Activated naive CD8-positive, alpha-beta T cell (primary cell): ENCODE results near the gene ACBD6.

Experiments
- H3K27ac Mint-ChIP-seq: one replicate; pipeline ENCODE4 v1.8.0; 2021; ENCODE audit warnings: mixed read lengths
- H3K27me3 Mint-ChIP-seq: one replicate; pipeline ENCODE4 v1.8.0; 2021; ENCODE audit warnings: mixed read lengths
- H3K36me3 Mint-ChIP-seq: one replicate; pipeline ENCODE4 v1.8.0; 2021; ENCODE audit warnings: mixed read lengths
- H3K4me1 Mint-ChIP-seq: one replicate; pipeline ENCODE4 v1.8.0; 2021; ENCODE audit warnings: low read depth, mixed read lengths
- H3K4me3 Mint-ChIP-seq: one replicate; pipeline ENCODE4 v1.8.0; 2021; ENCODE audit warnings: mild to moderate bottlenecking, mixed read lengths
- H3K9me3 Mint-ChIP-seq: one replicate; pipeline ENCODE4 v1.8.0; 2021; ENCODE audit warnings: low read depth, mixed read lengths

Gene ACBD6

GRCh38 chr1:180254854-180255253 lies 247.5 kb downstream of the ACBD6 start:
- Mint-ChIP-seq H3K4me3 (no peak overlapping the region), H3K27ac (no peak overlapping the region), H3K9me3 (no peaks in the 10 kb centered on the region), H3K4me1 (peaks cover 2% of the 10 kb centered on the region), H3K36me3 (no peaks in the 10 kb centered on the region), H3K27me3 (peaks cover 30% of the 10 kb centered on the region)

GRCh38 chr1:180254496-180254819 lies 247.9 kb downstream of the ACBD6 start:
- H3K27me3 Mint-ChIP-seq = peaks cover 33% of the 10 kb centered on the region
- no peak overlapping the region for H3K27ac Mint-ChIP-seq
- H3K4me1 Mint-ChIP-seq = peaks cover 2% of the 10 kb centered on the region
- no peaks in the 10 kb centered on the region for H3K9me3 Mint-ChIP-seq
- H3K36me3 Mint-ChIP-seq = no peaks in the 10 kb centered on the region
- no peak overlapping the region for H3K4me3 Mint-ChIP-seq

GRCh38 chr1:180253585-180254495 lies 248.5 kb downstream of the ACBD6 start:
- peaks cover 37% of the 10 kb centered on the region for H3K27me3 Mint-ChIP-seq
- no peak overlapping the region for H3K4me3 Mint-ChIP-seq
- H3K9me3 Mint-ChIP-seq = no peaks in the 10 kb centered on the region
- H3K4me1 Mint-ChIP-seq = peaks cover 2% of the 10 kb centered on the region
- no peaks in the 10 kb centered on the region for H3K36me3 Mint-ChIP-seq
- H3K27ac Mint-ChIP-seq = no peak overlapping the region

GRCh38 chr1:180252638-180253536 lies 249.5 kb downstream of the ACBD6 start:
- no peak overlapping the region for H3K27ac Mint-ChIP-seq
- peaks cover 2% of the 10 kb centered on the region for H3K4me1 Mint-ChIP-seq

GRCh38 chr1:180251526-180252305 lies 250.7 kb downstream of the ACBD6 start:
- H3K27me3 Mint-ChIP-seq = peaks cover 33% of the 10 kb centered on the region
- H3K9me3 Mint-ChIP-seq = no peaks in the 10 kb centered on the region
- H3K36me3 Mint-ChIP-seq = no peaks in the 10 kb centered on the region
- peaks cover 2% of the 10 kb centered on the region for H3K4me1 Mint-ChIP-seq
- H3K27ac Mint-ChIP-seq = no peak overlapping the region
- H3K4me3 Mint-ChIP-seq = no peak overlapping the region

More at GRCh38 chr1:180252638-180253536, 249.5 kb downstream of the ACBD6 start:
- Mint-ChIP-seq H3K27me3 (peaks cover 37% of the 10 kb centered on the region), H3K9me3 (no peaks in the 10 kb centered on the region), H3K4me3 (no peak overlapping the region), H3K36me3 (no peaks in the 10 kb centered on the region)

GRCh38 chr1:180250883-180251509 lies 251.4 kb downstream of the ACBD6 start:
- no peaks in the 10 kb centered on the region for H3K36me3 Mint-ChIP-seq
- H3K4me3 Mint-ChIP-seq = no peak overlapping the region
- H3K4me1 Mint-ChIP-seq = peaks cover 2% of the 10 kb centered on the region
- peaks cover 31% of the 10 kb centered on the region for H3K27me3 Mint-ChIP-seq
- H3K9me3 Mint-ChIP-seq = no peaks in the 10 kb centered on the region
- no peak overlapping the region for H3K27ac Mint-ChIP-seq

- H3K4me3 Mint-ChIP-seq = no peak overlapping the region
- no peaks in the 10 kb centered on the region for H3K36me3 Mint-ChIP-seq
- H3K27me3 Mint-ChIP-seq = peaks cover 31% of the 10 kb centered on the region
- H3K27ac Mint-ChIP-seq = no peak overlapping the region
- H3K9me3 Mint-ChIP-seq = no peaks in the 10 kb centered on the region
- peaks cover 2% of the 10 kb centered on the region for H3K4me1 Mint-ChIP-seq
Measured at GRCh38 chr1:180250499-180250770, 251.9 kb downstream of the ACBD6 start.

- Mint-ChIP-seq H3K4me1 (peaks cover 2% of the 10 kb centered on the region), H3K27ac (no peak overlapping the region)
Measured at GRCh38 chr1:180249725-180250498, 252.5 kb downstream of the ACBD6 start.

GRCh38 chr1:180248731-180249681 lies 253.4 kb downstream of the ACBD6 start:
- H3K27ac Mint-ChIP-seq = no peak overlapping the region
- H3K36me3 Mint-ChIP-seq = no peaks in the 10 kb centered on the region
- peaks cover 27% of the 10 kb centered on the region for H3K27me3 Mint-ChIP-seq
- H3K4me3 Mint-ChIP-seq = no peak overlapping the region
- peaks cover 2% of the 10 kb centered on the region for H3K4me1 Mint-ChIP-seq
- H3K9me3 Mint-ChIP-seq = no peaks in the 10 kb centered on the region

More at GRCh38 chr1:180249725-180250498, 252.5 kb downstream of the ACBD6 start:
- Mint-ChIP-seq H3K9me3 (no peaks in the 10 kb centered on the region), H3K36me3 (no peaks in the 10 kb centered on the region), H3K27me3 (peaks cover 31% of the 10 kb centered on the region), H3K4me3 (no peak overlapping the region)

- Mint-ChIP-seq H3K4me3 (no peak overlapping the region), H3K4me1 (peaks cover 2% of the 10 kb centered on the region), H3K9me3 (no peaks in the 10 kb centered on the region), H3K27ac (no peak overlapping the region), H3K27me3 (peaks cover 24% of the 10 kb centered on the region), H3K36me3 (no peaks in the 10 kb centered on the region)
Measured at GRCh38 chr1:180248176-180248575, 254.2 kb downstream of the ACBD6 start.

- H3K27ac Mint-ChIP-seq = no peak overlapping the region
- H3K36me3 Mint-ChIP-seq = no peaks in the 10 kb centered on the region
- H3K27me3 Mint-ChIP-seq = peaks cover 21% of the 10 kb centered on the region
- no peak overlapping the region for H3K4me3 Mint-ChIP-seq
- H3K4me1 Mint-ChIP-seq = peaks cover 2% of the 10 kb centered on the region
- no peaks in the 10 kb centered on the region for H3K9me3 Mint-ChIP-seq
Measured at GRCh38 chr1:180247580-180247979, 254.8 kb downstream of the ACBD6 start.

GRCh38 chr1:180247061-180247460 lies 255.3 kb downstream of the ACBD6 start:
- Mint-ChIP-seq H3K27ac (no peak overlapping the region), H3K9me3 (no peaks in the 10 kb centered on the region), H3K4me1 (no peaks in the 10 kb centered on the region), H3K27me3 (peaks cover 24% of the 10 kb centered on the region), H3K4me3 (no peak overlapping the region), H3K36me3 (no peaks in the 10 kb centered on the region)

- Mint-ChIP-seq H3K36me3 (no peaks in the 10 kb centered on the region), H3K4me1 (no peaks in the 10 kb centered on the region), H3K4me3 (no peak overlapping the region), H3K27me3 (peaks cover 23% of the 10 kb centered on the region), H3K27ac (no peak overlapping the region), H3K9me3 (no peaks in the 10 kb centered on the region)
Measured at GRCh38 chr1:180246579-180246978, 255.8 kb downstream of the ACBD6 start.
